K562 (cell line): ENCODE results near the gene SLC39A6.

Experiments
- CTCF ChIP-seq, 3 experiments: IDR thresholded peaks in 2 of 3; conservative IDR thresholded peaks in 1 of 3; 2 replicates each; pipeline ENCODE4 v1.5.1; 2011 to 2012; ENCODE audit warnings: low read length in 3 of 3, mild to moderate bottlenecking in 3 of 3, control low read depth in 2 of 3, improper control_type of control experiment in 1 of 3, inconsistent platforms in 1 of 3, low read depth in 1 of 3, mixed read lengths in 1 of 3, moderate library complexity in 1 of 3; ENCODE audit not compliant: insufficient read depth in 2 of 3
- DLX4 ChIP-seq: fragments of 250-450 bp; sonication (Bioruptor Pico); IDR thresholded peaks from 2 replicates; pipeline ENCODE4 v1.6.1; 2021; ENCODE audit warnings: mild to moderate bottlenecking
- GTF2B ChIP-seq: IDR thresholded peaks from 2 replicates; pipeline ENCODE4 v1.6.1; 2011; ENCODE audit not compliant: insufficient read length; ENCODE audit errors: extremely low read depth
- IRF2 ChIP-seq: sonication (generic); formaldehyde crosslinking; IDR thresholded peaks from 2 replicates; pipeline ENCODE4 v1.8.1; 2022; ENCODE audit warnings: mild to moderate bottlenecking, missing genetic modification reagents
- KLF10 ChIP-seq: fragments of 250-450 bp; sonication (Bioruptor Pico); IDR thresholded peaks from 2 replicates; pipeline ENCODE4 v1.6.1; 2021; ENCODE audit warnings: matching md5 sums
- NKRF ChIP-seq: fragments of 450-650 bp; IDR thresholded peaks from 2 replicates; pipeline ENCODE4 v1.6.1; 2016; ENCODE audit warnings: borderline replicate concordance
- RFX5 ChIP-seq: IDR thresholded peaks from 2 replicates; pipeline ENCODE4 v1.6.1; 2011; ENCODE audit warnings: low read depth, mild to moderate bottlenecking, improper control_type of control experiment, low read length
- ZFP36 ChIP-seq: fragments of 150-350 bp; IDR thresholded peaks from 2 replicates; pipeline ENCODE4 v1.6.1; 2018; ENCODE audit warnings: low read length, low read depth; ENCODE audit not compliant: partially characterized antibody
- ZNF699 ChIP-seq: fragments of 250-450 bp; sonication (Bioruptor Pico); IDR thresholded peaks from 2 replicates; pipeline ENCODE4 v1.8.0; 2021; ENCODE audit warnings: mild to moderate bottlenecking, moderate library complexity; ENCODE audit not compliant: insufficient replicate concordance
- TF ChIP-seq, protein P1 (sequence below): fragments of 150-350 bp; conservative IDR thresholded peaks from 2 replicates; pipeline ENCODE4 v1.6.1; 2014; ENCODE audit warnings: low read length
- TF ChIP-seq, protein P2 (sequence below): sonication (generic); formaldehyde crosslinking; IDR thresholded peaks from 2 replicates; pipeline ENCODE4 v1.8.0; 2022; ENCODE audit warnings: missing genetic modification reagents, mild to moderate bottlenecking, borderline replicate concordance

- TF ChIP-seq NKRF (no peak), ZFP36 (no peak), RFX5 (no peak), GTF2B (no peak), KLF10 (CRISPR knock-in tag) (no peak), ZNF699 (CRISPR knock-in tag) (no peak), DLX4 (CRISPR knock-in tag) (no peak), CTCF (IDR thresholded peaks at IDR 0.05 in 2 of 3, conservative IDR thresholded peaks at IDR 0.05 in 1 of 3; ENCODE audit: insufficient read depth in 2 of 3, low read depth in 1 of 3, low read length in 3 of 3) (no peak), IRF2 (CRISPR knock-in tag) (no peak)
- TF ChIP-seq, protein P1, sequence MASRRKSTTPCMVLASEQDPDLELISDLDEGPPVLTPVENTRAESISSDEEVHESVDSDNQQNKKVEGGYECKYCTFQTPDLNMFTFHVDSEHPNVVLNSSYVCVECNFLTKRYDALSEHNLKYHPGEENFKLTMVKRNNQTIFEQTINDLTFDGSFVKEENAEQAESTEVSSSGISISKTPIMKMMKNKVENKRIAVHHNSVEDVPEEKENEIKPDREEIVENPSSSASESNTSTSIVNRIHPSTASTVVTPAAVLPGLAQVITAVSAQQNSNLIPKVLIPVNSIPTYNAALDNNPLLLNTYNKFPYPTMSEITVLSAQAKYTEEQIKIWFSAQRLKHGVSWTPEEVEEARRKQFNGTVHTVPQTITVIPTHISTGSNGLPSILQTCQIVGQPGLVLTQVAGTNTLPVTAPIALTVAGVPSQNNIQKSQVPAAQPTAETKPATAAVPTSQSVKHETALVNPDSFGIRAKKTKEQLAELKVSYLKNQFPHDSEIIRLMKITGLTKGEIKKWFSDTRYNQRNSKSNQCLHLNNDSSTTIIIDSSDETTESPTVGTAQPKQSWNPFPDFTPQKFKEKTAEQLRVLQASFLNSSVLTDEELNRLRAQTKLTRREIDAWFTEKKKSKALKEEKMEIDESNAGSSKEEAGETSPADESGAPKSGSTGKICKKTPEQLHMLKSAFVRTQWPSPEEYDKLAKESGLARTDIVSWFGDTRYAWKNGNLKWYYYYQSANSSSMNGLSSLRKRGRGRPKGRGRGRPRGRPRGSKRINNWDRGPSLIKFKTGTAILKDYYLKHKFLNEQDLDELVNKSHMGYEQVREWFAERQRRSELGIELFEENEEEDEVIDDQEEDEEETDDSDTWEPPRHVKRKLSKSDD: no peak
- TF ChIP-seq, protein P2, sequence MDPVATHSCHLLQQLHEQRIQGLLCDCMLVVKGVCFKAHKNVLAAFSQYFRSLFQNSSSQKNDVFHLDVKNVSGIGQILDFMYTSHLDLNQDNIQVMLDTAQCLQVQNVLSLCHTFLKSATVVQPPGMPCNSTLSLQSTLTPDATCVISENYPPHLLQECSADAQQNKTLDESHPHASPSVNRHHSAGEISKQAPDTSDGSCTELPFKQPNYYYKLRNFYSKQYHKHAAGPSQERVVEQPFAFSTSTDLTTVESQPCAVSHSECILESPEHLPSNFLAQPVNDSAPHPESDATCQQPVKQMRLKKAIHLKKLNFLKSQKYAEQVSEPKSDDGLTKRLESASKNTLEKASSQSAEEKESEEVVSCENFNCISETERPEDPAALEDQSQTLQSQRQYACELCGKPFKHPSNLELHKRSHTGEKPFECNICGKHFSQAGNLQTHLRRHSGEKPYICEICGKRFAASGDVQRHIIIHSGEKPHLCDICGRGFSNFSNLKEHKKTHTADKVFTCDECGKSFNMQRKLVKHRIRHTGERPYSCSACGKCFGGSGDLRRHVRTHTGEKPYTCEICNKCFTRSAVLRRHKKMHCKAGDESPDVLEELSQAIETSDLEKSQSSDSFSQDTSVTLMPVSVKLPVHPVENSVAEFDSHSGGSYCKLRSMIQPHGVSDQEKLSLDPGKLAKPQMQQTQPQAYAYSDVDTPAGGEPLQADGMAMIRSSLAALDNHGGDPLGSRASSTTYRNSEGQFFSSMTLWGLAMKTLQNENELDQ (CRISPR knock-in tag): no peak
Observed at GRCh38 chr18:36143391-36143790, 14.3 kb upstream of the SLC39A6 start.
